Tibial artery (tissue), 4 donors: ENCODE data around the gene PFN1.
A peak's percentile ranks its signal among the peaks of the same experiment; 100 is the strongest.

Experiments used
- DNase-seq, 2 donors: peaks; one replicate each; pipeline ENCODE4 v3.0.0-alpha.2; 2019
- H3K27ac ChIP-seq, 2 donors: fragments of 200-600 bp; sonication (generic) in 1 of 2; 1 replicate in 1 of 2; 2 replicates in 1 of 2; pipeline ENCODE4 v1.5.1; 2018 to 2019; ENCODE audit warnings: mild to moderate bottlenecking in 1 of 2
- H3K27me3 ChIP-seq, 2 donors: fragments of 200-600 bp; sonication (generic) in 1 of 2; one replicate each; pipeline versions ENCODE4 v1.5.1 to v1.6.0; 2016 to 2019
- H3K36me3 ChIP-seq, 3 donors: fragments of 200-600 bp; sonication (generic) in 2 of 3; one replicate each; pipeline ENCODE4 v1.5.1; 2016 to 2019; ENCODE audit warnings: mild to moderate bottlenecking in 2 of 3
- H3K4me1 ChIP-seq, 4 donors: fragments of 200-600 bp; sonication (generic) in 2 of 4; 1 replicate in 3 of 4; 2 replicates in 1 of 4; pipeline ENCODE4 v1.5.1; 2016 to 2019
- H3K4me3 ChIP-seq, 2 donors: fragments of 200-600 bp; sonication (generic) in 1 of 2; 1 replicate in 1 of 2; 2 replicates in 1 of 2; pipeline ENCODE4 v1.5.1; 2018 to 2019; ENCODE audit warnings: mild to moderate bottlenecking in 2 of 2
- H3K9me3 ChIP-seq, 3 donors: fragments of 200-600 bp; sonication (generic) in 1 of 3; one replicate each; pipeline ENCODE4 v1.5.1; 2016 to 2019
- CTCF ChIP-seq, 2 experiments: fragments of 200-600 bp in 1 of 2; fragments of 450-650 bp in 1 of 2; IDR thresholded peaks; one replicate each; pipeline ENCODE4 v1.5.1; 2017 to 2019; ENCODE audit warnings: antibody characterized with exemption in 2 of 2, mild to moderate bottlenecking in 1 of 2, moderate library complexity in 1 of 2
- intact Hi-C: fragments of 100-400 bp; cut with DNase I; formaldehyde crosslinking; loops from one replicate; pipeline ENCODE4 v1.15.0; 2023; ENCODE audit warnings: low total_unique reads

PFN1 gene

GRCh38 chr17:4938688-4939545 lies 9.4 kb downstream of the PFN1 start:
- Histone ChIP-seq H3K27me3 (no peaks in the 10 kb centered on the region), H3K4me1 (peaks cover 4 to 50% (median 34%) of the 10 kb centered on the region in 4 donors), H3K36me3 (peaks cover 31 to 52% (median 34%) of the 10 kb centered on the region in 3 donors), H3K4me3 (peak overlapping the region; percentile 83 to 91), H3K9me3 (no peaks in the 10 kb centered on the region), H3K27ac (peak overlapping the region; percentile 85)
- intact Hi-C loops: loop anchor here (5.0 kb wide), 1 partner anchor 43 kb away; no protein-coding TSS in a partner anchor
- DNase-seq: no peak
- no peak for TF ChIP-seq CTCF (IDR thresholded peaks at IDR 0.05)

DNA sequence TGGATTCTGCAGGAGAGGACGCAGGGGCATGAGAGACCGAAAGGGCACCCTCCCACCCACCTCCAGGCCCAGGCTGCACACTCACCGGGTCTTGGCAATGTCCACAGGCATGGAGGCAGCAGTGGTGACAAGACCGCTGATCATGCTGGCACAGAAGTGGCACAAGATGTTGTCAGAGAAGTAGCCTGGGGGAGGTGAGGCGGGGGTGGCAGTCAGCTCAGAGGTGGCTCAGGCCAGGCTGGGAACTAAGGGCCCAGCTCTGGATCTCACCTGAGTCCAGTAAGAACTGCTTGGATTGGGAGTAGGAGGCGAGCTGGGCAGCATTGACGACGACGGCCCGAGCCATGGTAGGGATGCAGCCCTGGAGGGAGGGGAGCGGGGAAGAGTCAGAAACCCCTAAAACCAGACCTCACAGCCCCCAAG lies 10.2 kb downstream of the PFN1 start:
- H3K9me3 ChIP-seq: no peaks in the 10 kb centered on the region
- H3K4me3 ChIP-seq: no peak overlapping the region
- no peak for DNase-seq
- H3K27ac ChIP-seq: peak overlapping the region in 1 of 2 donors; percentile 85
- H3K4me1 ChIP-seq: peaks cover 4 to 49% (median 30%) of the 10 kb centered on the region in 4 donors
- H3K27me3 ChIP-seq: no peaks in the 10 kb centered on the region
- TF ChIP-seq CTCF (IDR thresholded peaks at IDR 0.05): no peak
- H3K36me3 ChIP-seq: peaks cover 25 to 44% (median 25%) of the 10 kb centered on the region in 3 donors
- intact Hi-C loops: loop anchor here (5.0 kb wide), 1 partner anchor 44 kb away; no protein-coding TSS in a partner anchor

DNA sequence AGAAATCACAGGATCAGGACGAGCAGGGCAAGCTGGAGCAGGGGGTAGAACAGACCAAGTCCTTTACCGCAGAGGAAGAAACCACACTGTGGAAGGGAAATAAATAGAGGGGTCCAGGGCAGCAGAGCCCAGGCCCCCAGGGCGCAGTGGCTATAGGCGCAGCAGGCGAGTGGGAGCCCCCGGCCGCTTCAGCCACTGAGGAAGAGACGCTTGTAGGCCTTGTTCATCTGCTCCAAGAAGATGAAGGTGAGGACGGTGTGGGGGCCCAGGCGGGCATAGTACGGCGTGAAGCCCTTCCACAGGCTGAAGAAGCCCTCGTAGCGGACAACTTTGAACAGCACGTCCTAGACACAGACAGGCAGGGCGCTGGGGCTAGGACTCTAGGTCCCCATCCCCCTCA lies 10.8 kb downstream of the PFN1 start:
- no peak overlapping the region for H3K27ac ChIP-seq
- intact Hi-C loops: loop anchor here (5.0 kb wide), 1 partner anchor 45 kb away; no protein-coding TSS in a partner anchor
- H3K9me3 ChIP-seq: no peaks in the 10 kb centered on the region
- no peaks in the 10 kb centered on the region for H3K27me3 ChIP-seq
- no peak for DNase-seq
- TF ChIP-seq CTCF (IDR thresholded peaks at IDR 0.05): no peak
- H3K36me3 ChIP-seq: peaks cover 20 to 39% (median 20%) of the 10 kb centered on the region in 3 donors
- H3K4me3 ChIP-seq: no peak overlapping the region
- peaks cover 4 to 45% (median 28%) of the 10 kb centered on the region in 4 donors for H3K4me1 ChIP-seq

- no peak overlapping the region for H3K4me3 ChIP-seq
Measured at GRCh38 chr17:4936436-4936835, 11.9 kb downstream of the PFN1 start.

DNA sequence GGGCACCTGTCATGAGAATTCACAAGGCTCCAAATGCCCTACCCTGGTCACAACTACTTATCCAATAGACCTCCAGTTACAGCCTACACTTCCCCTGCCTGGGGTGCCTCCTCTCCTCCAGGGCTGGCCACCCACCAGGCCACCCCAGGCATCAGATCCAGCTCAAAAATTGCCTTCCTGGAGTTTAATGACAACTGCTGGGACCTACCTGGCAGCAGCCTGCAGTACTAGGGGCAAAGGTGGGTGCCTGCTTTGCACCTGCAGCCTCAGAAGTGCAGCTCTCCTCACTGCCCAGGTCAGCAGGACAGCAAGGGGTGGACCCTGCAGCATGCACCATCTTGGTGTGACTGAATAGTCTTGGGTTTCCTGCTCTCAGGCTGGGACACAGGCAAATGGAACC lies 12.7 kb downstream of the PFN1 start:
- no peak for DNase-seq
- peaks cover 14 to 31% (median 14%) of the 10 kb centered on the region in 3 donors for H3K36me3 ChIP-seq
- no peaks in the 10 kb centered on the region for H3K9me3 ChIP-seq
- peaks cover 4 to 31% (median 15%) of the 10 kb centered on the region in 4 donors for H3K4me1 ChIP-seq
- no peak overlapping the region for H3K27ac ChIP-seq
- no peak overlapping the region for H3K4me3 ChIP-seq
- no peaks in the 10 kb centered on the region for H3K27me3 ChIP-seq
- intact Hi-C loops: loop anchor here (5.0 kb wide), 1 partner anchor 47 kb away; no protein-coding TSS in a partner anchor
- no peak for TF ChIP-seq CTCF (IDR thresholded peaks at IDR 0.05)

More at GRCh38 chr17:4936436-4936835, 11.9 kb downstream of the PFN1 start:
- intact Hi-C loops: loop anchor here (5.0 kb wide), 1 partner anchor 46 kb away; no protein-coding TSS in a partner anchor
- H3K9me3 ChIP-seq: no peaks in the 10 kb centered on the region
- H3K4me1 ChIP-seq: peaks cover 4 to 39% (median 23%) of the 10 kb centered on the region in 4 donors
- H3K27me3 ChIP-seq: no peaks in the 10 kb centered on the region
- TF ChIP-seq CTCF (IDR thresholded peaks at IDR 0.05): no peak
- no peak overlapping the region for H3K27ac ChIP-seq
- no peak for DNase-seq
- H3K36me3 ChIP-seq: peaks cover 14 to 31% (median 14%) of the 10 kb centered on the region in 3 donors
